22Rv1 (cell line): ENCODE results near the gene CREG2.

Experiments used
- CTCF ChIP-seq: fragments of 450-650 bp; IDR thresholded peaks from 2 replicates; pipeline ENCODE4 v1.5.1; 2017; ENCODE audit warnings: mild to moderate bottlenecking
- ZFX ChIP-seq: fragments of 450-650 bp; IDR thresholded peaks from 2 replicates; pipeline ENCODE4 v1.6.1; 2017; ENCODE audit warnings: antibody characterized with exemption, borderline replicate concordance

- TF ChIP-seq CTCF (no peak), ZFX (no peak)
Observed at GRCh38 chr2:101428422-101429176, 41.3 kb upstream of the CREG2 start.
